Nephron progenitor cell (in vitro differentiated cells): ENCODE measurements around the gene FCER1G.
"Not testable (repeated sequence)": the region's sequence is repeated elsewhere in the genome, so short reads cannot be mapped to it uniquely, and the experiment has no call there.

Experiments used
- DNase-seq: peaks from one replicate; pipeline ENCODE4 v3.0.0; 2021
- H3K27ac Mint-ChIP-seq: 2 replicates; pipeline ENCODE4 v1.8.0; 2021; ENCODE audit warnings: mild to moderate bottlenecking, moderate library complexity, mixed read lengths
- H3K27me3 Mint-ChIP-seq: 2 replicates; pipeline ENCODE4 v1.8.0; 2021; ENCODE audit warnings: mild to moderate bottlenecking, low read depth, mixed read lengths; ENCODE audit not compliant: poor library complexity
- H3K36me3 Mint-ChIP-seq: 2 replicates; pipeline ENCODE4 v1.8.0; 2021; ENCODE audit warnings: low read depth, mixed read lengths
- H3K4me1 Mint-ChIP-seq: 2 replicates; pipeline ENCODE4 v1.8.0; 2021; ENCODE audit warnings: mixed read lengths
- H3K4me3 Mint-ChIP-seq: 2 replicates; pipeline ENCODE4 v1.8.0; 2021; ENCODE audit warnings: mild to moderate bottlenecking, moderate library complexity, mixed read lengths
- H3K9me3 Mint-ChIP-seq: 2 replicates; pipeline ENCODE4 v1.8.0; 2021; ENCODE audit warnings: mild to moderate bottlenecking, moderate library complexity, mixed read lengths
- CTCF ChIP-seq: fragments of 200-600 bp; sonication (generic); IDR thresholded peaks from 2 replicates; pipeline ENCODE4 v1.5.0; 2021; ENCODE audit warnings: antibody characterized with exemption

FCER1G gene

GRCh38 chr1:161250829-161251228 lies 35.7 kb downstream of the FCER1G start:
- Mint-ChIP-seq H3K9me3 (peaks cover 17% of the 10 kb centered on the region), H3K4me1 (no peaks in the 10 kb centered on the region), H3K27ac (no peak overlapping the region), H3K27me3 (peaks cover 30% of the 10 kb centered on the region), H3K4me3 (no peak overlapping the region), H3K36me3 (no peaks in the 10 kb centered on the region)
- no peak for DNase-seq
- no peak for TF ChIP-seq CTCF

DNA sequence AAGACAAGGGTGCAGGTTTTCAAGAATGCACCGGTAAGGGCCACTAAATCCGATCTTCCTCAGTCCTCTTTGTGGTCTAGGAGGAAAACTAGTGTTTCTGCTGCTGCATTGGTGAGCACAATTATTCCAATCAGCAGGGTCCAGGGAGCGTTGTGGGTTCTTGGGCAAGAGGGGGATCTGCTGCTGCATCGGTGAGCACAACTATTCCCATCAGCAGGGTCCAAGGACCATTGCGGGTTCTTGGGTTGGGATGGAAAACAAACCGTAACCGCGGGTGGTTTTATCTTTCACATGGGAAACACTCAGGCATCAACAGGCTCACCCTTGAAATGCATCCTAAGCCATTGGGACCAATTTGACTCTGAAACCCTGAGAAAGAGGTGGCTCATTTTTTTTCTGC lies 36.5 kb downstream of the FCER1G start:
- Mint-ChIP-seq H3K27ac (no peak overlapping the region), H3K36me3 (no peaks in the 10 kb centered on the region), H3K4me1 (no peaks in the 10 kb centered on the region), H3K27me3 (peaks cover 31% of the 10 kb centered on the region), H3K9me3 (peaks cover 24% of the 10 kb centered on the region), H3K4me3 (no peak overlapping the region)
- TF ChIP-seq CTCF: no peak
- no peak for DNase-seq

DNA sequence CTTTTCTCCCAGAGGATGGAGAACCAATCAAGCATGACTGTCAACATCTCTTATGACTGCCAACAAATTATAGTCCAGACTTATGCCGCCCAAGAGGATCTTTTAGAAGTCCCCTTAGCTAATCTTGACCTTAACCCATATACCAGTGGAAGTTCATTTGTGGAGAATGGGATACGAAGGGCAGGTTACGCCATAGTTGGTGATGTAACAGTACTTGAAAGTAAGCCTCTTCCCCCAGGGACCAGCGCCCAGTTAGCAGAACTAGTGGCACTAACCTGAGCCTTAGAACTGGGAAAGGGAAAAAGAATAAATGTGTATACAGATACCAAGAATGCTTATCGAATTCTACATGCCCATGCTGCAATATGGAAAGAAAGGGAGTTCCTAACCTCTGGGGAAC lies 40.2 kb downstream of the FCER1G start:
- DNase-seq, H3K4me3 Mint-ChIP-seq, H3K27ac Mint-ChIP-seq: not testable (repeated sequence)
- Mint-ChIP-seq H3K4me1 (peaks cover 18% of the 10 kb centered on the region), H3K27me3 (peaks cover 65% of the 10 kb centered on the region), H3K9me3 (peaks cover 42% of the 10 kb centered on the region), H3K36me3 (peaks cover 16% of the 10 kb centered on the region)

DNA sequence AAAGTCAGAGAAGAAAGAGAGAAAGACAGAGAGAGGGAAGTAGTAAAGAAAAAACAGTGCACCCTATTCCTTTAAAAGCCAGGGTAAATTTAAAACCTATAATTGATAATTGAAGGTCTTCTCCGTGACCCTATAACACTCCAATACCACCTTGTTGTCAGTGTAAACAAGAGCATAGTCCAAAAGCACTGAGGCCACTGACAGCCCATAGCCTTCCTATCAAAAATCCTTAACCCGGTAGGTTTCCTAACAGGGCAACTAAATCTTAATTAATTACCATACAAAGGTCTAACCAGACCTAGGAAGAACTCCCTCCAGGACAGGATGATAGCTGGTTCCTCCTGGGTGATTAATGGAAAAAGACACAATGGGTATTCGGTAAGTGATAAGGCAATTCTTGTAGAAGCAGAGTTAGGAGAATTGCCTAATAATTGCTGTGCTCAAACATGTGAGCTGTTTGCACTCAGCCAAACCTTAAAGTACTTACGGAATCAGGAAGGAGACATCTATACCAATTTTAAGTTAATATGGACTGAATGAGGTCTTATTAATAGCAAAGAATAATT lies 40.9 kb downstream of the FCER1G start:
- Mint-ChIP-seq H3K4me1 (peaks cover 26% of the 10 kb centered on the region), H3K9me3 (peaks cover 41% of the 10 kb centered on the region), H3K36me3 (peaks cover 16% of the 10 kb centered on the region), H3K27me3 (peaks cover 72% of the 10 kb centered on the region)
- not testable (repeated sequence) for DNase-seq, H3K4me3 Mint-ChIP-seq, H3K27ac Mint-ChIP-seq

- H3K4me1 Mint-ChIP-seq: peaks cover 35% of the 10 kb centered on the region
- H3K4me3 Mint-ChIP-seq, DNase-seq, H3K27ac Mint-ChIP-seq: not testable (repeated sequence)
- H3K27me3 Mint-ChIP-seq: peaks cover 74% of the 10 kb centered on the region
- peaks cover 41% of the 10 kb centered on the region for H3K9me3 Mint-ChIP-seq
- H3K36me3 Mint-ChIP-seq: peaks cover 16% of the 10 kb centered on the region
Observed at GRCh38 chr1:161257109-161257508, 42.0 kb downstream of the FCER1G start.

DNA sequence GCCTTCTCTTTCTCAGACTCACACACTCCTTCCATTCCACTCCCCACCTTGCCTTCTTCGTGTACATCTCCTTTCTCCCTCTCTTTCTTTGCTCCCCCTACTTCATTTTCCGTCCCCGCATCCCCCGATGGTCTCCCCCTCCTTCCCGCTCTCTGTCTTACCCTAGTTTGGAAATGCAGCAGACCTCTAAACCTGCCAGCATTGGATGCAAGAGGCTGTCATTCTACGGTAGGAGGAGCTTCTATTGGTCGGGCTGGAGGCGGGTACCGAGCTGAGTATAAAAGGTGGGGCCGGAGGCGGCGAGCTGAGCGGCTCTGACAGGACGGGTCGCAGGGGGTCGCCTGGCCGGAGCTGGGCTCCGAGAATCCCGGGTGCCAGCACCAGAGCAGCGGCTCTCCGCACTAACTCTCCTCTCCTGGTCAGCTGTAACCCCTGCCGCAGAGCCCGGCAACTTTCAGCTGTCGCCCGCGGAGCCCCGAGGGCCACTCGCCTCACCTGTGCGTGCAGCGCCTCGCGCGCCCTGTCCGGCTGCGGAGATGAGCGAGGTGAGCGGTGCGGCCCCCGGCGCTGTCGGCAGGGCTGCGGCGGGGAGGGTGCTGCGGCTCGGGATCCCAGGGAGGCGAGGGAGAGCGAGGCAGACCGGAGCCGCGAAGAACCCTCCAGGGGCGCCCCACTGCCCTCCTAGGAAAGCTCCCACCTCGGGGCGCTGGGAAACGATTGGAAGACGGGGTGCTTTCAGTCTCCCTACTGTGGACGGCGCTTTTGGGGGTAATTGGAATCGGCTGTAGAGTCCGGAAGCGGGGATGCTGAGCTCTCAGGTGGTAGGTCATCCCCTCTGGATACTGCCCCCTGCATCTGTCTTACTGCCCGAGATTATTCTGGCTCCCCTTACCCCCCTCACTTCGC lies 43.6 kb downstream of the FCER1G start, which contains the start of gene PCP4L1:
Gene PCP4L1 (plus strand): TSS at position 307 of the 906 bp plus-strand sequence. CDS start 230 bp downstream, at position 537.
- Mint-ChIP-seq H3K4me1 (peaks cover 35% of the 10 kb centered on the region), H3K27ac (no peak within 1 kb of the TSS), H3K36me3 (peaks cover 16% of the 10 kb centered on the region), H3K9me3 (peaks cover 41% of the 10 kb centered on the region), H3K4me3 (peak within 1 kb of the TSS; percentile 71), H3K27me3 (peaks cover 81% of the 10 kb centered on the region)
- DNase-seq: peak; percentile 72
- no peak for TF ChIP-seq CTCF

GRCh38 chr1:161259345-161259702 lies 44.2 kb downstream of the FCER1G start:
- peaks cover 76% of the 10 kb centered on the region for H3K27me3 Mint-ChIP-seq
- H3K4me1 Mint-ChIP-seq: peaks cover 35% of the 10 kb centered on the region
- DNase-seq: no peak
- TF ChIP-seq CTCF: no peak
- peaks cover 16% of the 10 kb centered on the region for H3K36me3 Mint-ChIP-seq
- H3K4me3 Mint-ChIP-seq: peak overlapping the region; percentile 71
- H3K27ac Mint-ChIP-seq: no peak overlapping the region
- peaks cover 41% of the 10 kb centered on the region for H3K9me3 Mint-ChIP-seq
